Astrocyte of the hippocampus (primary cell): Measurements from ENCODE around the gene ATP13A2.
A peak's percentile ranks its signal among the peaks of the same experiment; 100 is the strongest.

Experiments
- DNase-seq: peaks from one replicate; pipeline ENCODE4 v3.0.0; 2011; ENCODE audit warnings: low read depth, low spot score

The ATP13A2 gene

GRCh38 chr1:17028662-17029188, 17.0 kb upstream of the ATP13A2 start:
- no peak for DNase-seq

- DNase-seq: peak; percentile 60
These were observed 16.2 kb upstream of the ATP13A2 start for GRCh38 chr1:17027900-17028299.

GRCh38 chr1:17027403-17027802, 15.7 kb upstream of the ATP13A2 start:
- DNase-seq: peak; percentile 50

- no peak for DNase-seq
These were observed 13.0 kb upstream of the ATP13A2 start for GRCh38 chr1:17024721-17025120.

- DNase-seq: no peak
These were observed 11.8 kb upstream of the ATP13A2 start for GRCh38 chr1:17023573-17023972.

GRCh38 chr1:17023102-17023501, 11.4 kb upstream of the ATP13A2 start:
- no peak for DNase-seq

GRCh38 chr1:17021896-17022295, 10.2 kb upstream of the ATP13A2 start:
- no peak for DNase-seq

- no peak for DNase-seq
These were observed 8.8 kb upstream of the ATP13A2 start for GRCh38 chr1:17020502-17020901.

GRCh38 chr1:17018849-17019248, 7.1 kb upstream of the ATP13A2 start:
- DNase-seq: no peak

- DNase-seq: no peak
These were observed 5.7 kb upstream of the ATP13A2 start for GRCh38 chr1:17017435-17017834.

- DNase-seq: peak; percentile 76
These were observed 4.6 kb upstream of the ATP13A2 start for GRCh38 chr1:17016317-17016661.

GRCh38 chr1:17014671-17015567, 3.2 kb upstream of the ATP13A2 start:
- no peak for DNase-seq

- no peak for DNase-seq
These were observed 2.0 kb upstream of the ATP13A2 start for GRCh38 chr1:17013491-17014320.

GRCh38 chr1:17012775-17013490, 1.2 kb upstream of the ATP13A2 start:
- peak; percentile 42 for DNase-seq

- no peak for DNase-seq
These were observed 663 bp downstream of the ATP13A2 start for GRCh38 chr1:17011092-17011438.

- DNase-seq: no peak
These were observed 2.0 kb downstream of the ATP13A2 start for GRCh38 chr1:17009706-17010105.

- DNase-seq: no peak
These were observed 3.4 kb downstream of the ATP13A2 start for GRCh38 chr1:17008208-17008855.

GRCh38 chr1:17007121-17007520, 4.6 kb downstream of the ATP13A2 start:
- peak; percentile 49 for DNase-seq

- DNase-seq: no peak
These were observed 6.4 kb downstream of the ATP13A2 start for GRCh38 chr1:17005365-17005740.

GRCh38 chr1:17004466-17005364, 7.0 kb downstream of the ATP13A2 start:
- no peak for DNase-seq
